ENCODE data around the gene HS3ST5. TPM values are rescaled to one million over a fixed set of nuclear protein-coding genes. Genes with fewer than 3 reads are reported as not detected.

HS3ST5 gene
- total RNA-seq, 1 experiment from 2014 or later: 0.09 TPM

DNA sequence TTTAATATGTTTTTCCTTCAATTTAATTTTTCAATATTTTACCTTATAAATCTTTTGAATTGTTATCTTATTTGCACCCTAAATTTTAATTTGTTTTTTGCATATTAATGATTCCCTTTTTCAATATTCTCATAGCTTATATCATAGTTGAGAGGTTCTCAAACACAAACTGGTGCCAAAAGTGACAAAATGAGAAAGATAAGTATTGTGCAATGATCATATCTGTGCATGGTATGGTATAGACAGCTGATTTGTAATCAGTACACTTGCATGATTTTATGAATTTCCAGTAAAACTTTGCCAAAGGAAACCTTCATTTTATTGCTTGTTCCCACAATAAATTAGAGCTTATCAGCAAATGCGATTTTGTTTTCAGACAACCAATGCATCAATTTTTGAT, 210.9 kb downstream of the HS3ST5 start:
- Histone ChIP-seq H2AFZ (no peak overlapping the region), H3K79me2 (ENCODE audit: low read depth) (no peaks in the 10 kb centered on the region), H3K9me3 (ENCODE audit: insufficient read depth, low read depth) (no peaks in the 10 kb centered on the region), H3K4me2 (no peak overlapping the region), H3K4me3 (no peak overlapping the region), H3F3A (ENCODE audit: insufficient read depth, low read depth) (no peaks in the 10 kb centered on the region), H3K4me1 (replicated peaks; ENCODE audit: insufficient read depth) (no peaks in the 10 kb centered on the region), H3K9me2 (ENCODE audit: insufficient read depth) (no peaks in the 10 kb centered on the region), H3K27me3 (ENCODE audit: insufficient read depth, low read depth) (no peaks in the 10 kb centered on the region), H3K27ac (no peak overlapping the region), H4K20me1 (ENCODE audit: insufficient read depth) (no peaks in the 10 kb centered on the region), H3K36me3 (ENCODE audit: low read depth) (no peaks in the 10 kb centered on the region)
- no peak for DNase-seq
- ChIA-PET POLR2A (ENCODE audit: unreplicated experiment) (no interaction called here), CTCF (no interaction called here)
- intact Hi-C loops (cut with micrococcal nuclease; ENCODE audit: unreplicated experiment): no loop called here
- TF ChIP-seq EZH2 (IDR thresholded peaks at IDR 0.05; ENCODE audit: low read depth): no peak
- TF ChIP-seq, protein P1, sequence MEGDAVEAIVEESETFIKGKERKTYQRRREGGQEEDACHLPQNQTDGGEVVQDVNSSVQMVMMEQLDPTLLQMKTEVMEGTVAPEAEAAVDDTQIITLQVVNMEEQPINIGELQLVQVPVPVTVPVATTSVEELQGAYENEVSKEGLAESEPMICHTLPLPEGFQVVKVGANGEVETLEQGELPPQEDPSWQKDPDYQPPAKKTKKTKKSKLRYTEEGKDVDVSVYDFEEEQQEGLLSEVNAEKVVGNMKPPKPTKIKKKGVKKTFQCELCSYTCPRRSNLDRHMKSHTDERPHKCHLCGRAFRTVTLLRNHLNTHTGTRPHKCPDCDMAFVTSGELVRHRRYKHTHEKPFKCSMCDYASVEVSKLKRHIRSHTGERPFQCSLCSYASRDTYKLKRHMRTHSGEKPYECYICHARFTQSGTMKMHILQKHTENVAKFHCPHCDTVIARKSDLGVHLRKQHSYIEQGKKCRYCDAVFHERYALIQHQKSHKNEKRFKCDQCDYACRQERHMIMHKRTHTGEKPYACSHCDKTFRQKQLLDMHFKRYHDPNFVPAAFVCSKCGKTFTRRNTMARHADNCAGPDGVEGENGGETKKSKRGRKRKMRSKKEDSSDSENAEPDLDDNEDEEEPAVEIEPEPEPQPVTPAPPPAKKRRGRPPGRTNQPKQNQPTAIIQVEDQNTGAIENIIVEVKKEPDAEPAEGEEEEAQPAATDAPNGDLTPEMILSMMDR (conservative IDR thresholded peaks at IDR 0.05): no peak
- BruUV-seq (replicated peaks): no TSS peak

DNA sequence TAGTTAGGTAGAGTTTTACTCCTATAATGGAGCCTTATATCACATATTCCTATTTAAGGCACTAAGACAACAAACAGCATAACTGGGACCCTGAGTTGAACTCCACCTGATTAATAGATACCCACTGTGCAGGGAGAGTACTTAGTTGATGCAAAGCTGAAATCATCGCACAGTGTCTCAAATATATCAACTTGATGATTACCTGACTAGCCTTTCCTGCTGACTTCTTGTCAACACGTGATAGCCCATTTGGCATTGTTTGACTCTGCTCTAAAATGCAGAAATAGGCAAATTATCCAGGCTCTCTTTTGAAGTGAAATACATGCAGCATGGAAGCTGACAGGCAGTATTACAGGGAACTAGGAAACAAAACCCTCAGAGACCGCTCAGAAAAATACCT, 217.2 kb downstream of the HS3ST5 start:
- POLR2A ChIA-PET (ENCODE audit: unreplicated experiment): no interaction called here
- CTCF ChIA-PET: interaction anchor here (0.6 to 0.8 kb wide), 2 partner anchors 16 to 587 kb away, joined by 3 read pairs; no protein-coding TSS in a partner anchor
- intact Hi-C loops (cut with micrococcal nuclease; ENCODE audit: unreplicated experiment): no loop called here
- BruUV-seq (replicated peaks): no TSS peak
- TF ChIP-seq, protein P1 (conservative IDR thresholded peaks at IDR 0.05): no peak
- no peak for TF ChIP-seq EZH2 (IDR thresholded peaks at IDR 0.05; ENCODE audit: low read depth)
- H3K4me3 ChIP-seq: no peak overlapping the region
- no peak for DNase-seq
- no peak overlapping the region for H2AFZ ChIP-seq
- H3K79me2 ChIP-seq (ENCODE audit: low read depth): no peaks in the 10 kb centered on the region
- H4K20me1 ChIP-seq (ENCODE audit: insufficient read depth): no peaks in the 10 kb centered on the region
- H3K36me3 ChIP-seq (ENCODE audit: low read depth): no peaks in the 10 kb centered on the region
- H3K27me3 ChIP-seq (ENCODE audit: insufficient read depth, low read depth): no peaks in the 10 kb centered on the region
- no peak overlapping the region for H3K27ac ChIP-seq
- 0 out of 2 replicates have a peak, but pooled peaks cover 3% of the 10 kb centered on the region for H3K9me2 ChIP-seq (ENCODE audit: insufficient read depth)
- no peaks in the 10 kb centered on the region for H3K9me3 ChIP-seq (ENCODE audit: insufficient read depth, low read depth)
- H3F3A ChIP-seq (ENCODE audit: insufficient read depth, low read depth): no peaks in the 10 kb centered on the region
- no peak overlapping the region for H3K4me2 ChIP-seq
- H3K4me1 ChIP-seq (replicated peaks; ENCODE audit: insufficient read depth): no peaks in the 10 kb centered on the region

DNA sequence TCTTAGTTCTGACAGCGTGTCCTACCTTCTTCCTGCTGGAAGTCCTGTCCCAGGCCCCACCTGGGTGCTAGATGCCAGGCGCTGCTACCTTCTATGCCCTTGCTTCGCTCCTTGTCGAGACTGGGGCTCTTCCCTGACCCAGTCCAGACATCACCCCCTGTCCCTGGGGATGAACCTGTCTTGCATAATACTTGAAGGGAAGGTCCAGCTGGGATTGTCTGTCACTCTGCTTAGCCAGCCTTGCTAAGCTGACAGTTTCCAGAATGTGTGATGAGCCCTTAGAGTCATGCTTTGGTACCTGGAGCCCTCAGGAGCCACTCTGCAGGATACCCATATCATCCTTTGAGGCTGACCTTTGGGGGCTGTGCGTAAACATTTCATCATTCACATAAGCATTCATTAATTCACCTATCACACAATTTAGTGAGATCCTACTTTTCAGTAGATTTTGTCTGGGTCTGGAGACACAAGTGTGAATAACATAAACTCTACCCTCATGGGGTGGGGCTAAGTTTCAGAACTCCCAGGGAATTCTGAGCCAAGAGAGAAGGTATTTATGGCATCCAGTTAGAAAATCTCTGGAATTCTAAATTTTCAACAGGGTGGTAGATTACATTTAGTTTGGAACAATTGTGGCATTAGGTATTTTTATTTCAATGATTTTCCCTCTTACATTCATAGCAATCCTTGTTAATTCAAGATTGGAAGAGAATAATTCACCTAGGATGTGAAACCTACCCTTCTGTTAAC, 220.7 kb downstream of the HS3ST5 start:
- no TSS peak for BruUV-seq (replicated peaks)
- no peaks in the 10 kb centered on the region for H4K20me1 ChIP-seq (ENCODE audit: insufficient read depth)
- ChIA-PET POLR2A (ENCODE audit: unreplicated experiment) (no interaction called here), CTCF (interaction anchor here (1.0 kb wide), 1 partner anchor 28 kb away, joined by 3 read pairs; no protein-coding TSS in a partner anchor)
- no peaks in the 10 kb centered on the region for H3K4me1 ChIP-seq (replicated peaks; ENCODE audit: insufficient read depth)
- 0 out of 2 replicates have a peak, but pooled peaks cover 3% of the 10 kb centered on the region for H3K9me2 ChIP-seq (ENCODE audit: insufficient read depth)
- no peak overlapping the region for H3K4me3 ChIP-seq
- H3K79me2 ChIP-seq (ENCODE audit: low read depth): no peaks in the 10 kb centered on the region
- H2AFZ ChIP-seq: no peak overlapping the region
- DNase-seq: no peak
- no peaks in the 10 kb centered on the region for H3F3A ChIP-seq (ENCODE audit: insufficient read depth, low read depth)
- H3K36me3 ChIP-seq (ENCODE audit: low read depth): no peaks in the 10 kb centered on the region
- H3K27me3 ChIP-seq (ENCODE audit: insufficient read depth, low read depth): no peaks in the 10 kb centered on the region
- H3K27ac ChIP-seq: no peak overlapping the region
- TF ChIP-seq, protein P1 (conservative IDR thresholded peaks at IDR 0.05): no peak
- TF ChIP-seq EZH2 (IDR thresholded peaks at IDR 0.05; ENCODE audit: low read depth): no peak
- intact Hi-C loops (cut with micrococcal nuclease; ENCODE audit: unreplicated experiment): no loop called here
- H3K9me3 ChIP-seq (ENCODE audit: insufficient read depth, low read depth): no peaks in the 10 kb centered on the region
- H3K4me2 ChIP-seq: no peak overlapping the region

Measured in PC-9 (cell line).